ENCODE results near the gene ELAVL4.

ELAVL4 gene

GRCh38 chr1:50175719-50176639 is 67.3 kb downstream of the ELAVL4 start:
- Histone ChIP-seq H3K79me2 (ENCODE audit: insufficient read depth, low read length) (no peaks in the 10 kb centered on the region), H2AFZ (ENCODE audit: low read depth, low read length) (no peak overlapping the region), H4K20me1 (ENCODE audit: insufficient read depth, low read length) (no peaks in the 10 kb centered on the region), H3K27me3 (ENCODE audit: insufficient read depth, low read length, poor library complexity) (peaks cover 6% of the 10 kb centered on the region), H3K9me3 (ENCODE audit: insufficient read depth, low read length, severe bottlenecking) (no peaks in the 10 kb centered on the region), H3K9ac (ENCODE audit: low read depth, low read length) (no peak overlapping the region), H3K4me1 (ENCODE audit: insufficient read depth, low read length) (no peaks in the 10 kb centered on the region), H3K36me3 (ENCODE audit: insufficient read depth, low read length) (no peaks in the 10 kb centered on the region), H3K4me2 (ENCODE audit: insufficient read depth, low read length) (no peak overlapping the region), H3K27ac (ENCODE audit: low read length) (no peak overlapping the region), H3K4me3 (ENCODE audit: low read depth in 1 of 2, low read length in 2 of 2) (no peak overlapping the region)
- no peak for DNase-seq
- ATAC-seq (ENCODE audit: insufficient read depth, low read depth) = no peak
- TF ChIP-seq EZH2 (IDR thresholded peaks at IDR 0.05; ENCODE audit: borderline replicate concordance, low read depth, low read length, severe bottlenecking) = no peak
- TF ChIP-seq CTCF (IDR thresholded peaks at IDR 0.05; ENCODE audit: borderline replicate concordance, extremely low read depth, low read length, poor library complexity, severe bottlenecking) = no peak

- Histone ChIP-seq H3K9me3 (ENCODE audit: insufficient read depth, low read length, severe bottlenecking) (no peaks in the 10 kb centered on the region), H3K4me3 (ENCODE audit: low read depth in 1 of 2, low read length in 2 of 2) (no peak overlapping the region), H3K4me1 (ENCODE audit: insufficient read depth, low read length) (no peaks in the 10 kb centered on the region), H3K9ac (ENCODE audit: low read depth, low read length) (no peak overlapping the region), H3K79me2 (ENCODE audit: insufficient read depth, low read length) (no peaks in the 10 kb centered on the region), H3K4me2 (ENCODE audit: insufficient read depth, low read length) (no peak overlapping the region), H2AFZ (ENCODE audit: low read depth, low read length) (no peak overlapping the region), H3K36me3 (ENCODE audit: insufficient read depth, low read length) (no peaks in the 10 kb centered on the region), H4K20me1 (ENCODE audit: insufficient read depth, low read length) (no peaks in the 10 kb centered on the region), H3K27ac (ENCODE audit: low read length) (no peak overlapping the region), H3K27me3 (ENCODE audit: insufficient read depth, low read length, poor library complexity) (peaks cover 6% of the 10 kb centered on the region)
- TF ChIP-seq EZH2 (IDR thresholded peaks at IDR 0.05; ENCODE audit: borderline replicate concordance, low read depth, low read length, severe bottlenecking) = no peak
- no peak for TF ChIP-seq CTCF (IDR thresholded peaks at IDR 0.05; ENCODE audit: borderline replicate concordance, extremely low read depth, low read length, poor library complexity, severe bottlenecking)
- no peak for ATAC-seq (ENCODE audit: insufficient read depth, low read depth)
- no peak for DNase-seq
Measured at GRCh38 chr1:50177994-50178393, 69.3 kb downstream of the ELAVL4 start.

DNA sequence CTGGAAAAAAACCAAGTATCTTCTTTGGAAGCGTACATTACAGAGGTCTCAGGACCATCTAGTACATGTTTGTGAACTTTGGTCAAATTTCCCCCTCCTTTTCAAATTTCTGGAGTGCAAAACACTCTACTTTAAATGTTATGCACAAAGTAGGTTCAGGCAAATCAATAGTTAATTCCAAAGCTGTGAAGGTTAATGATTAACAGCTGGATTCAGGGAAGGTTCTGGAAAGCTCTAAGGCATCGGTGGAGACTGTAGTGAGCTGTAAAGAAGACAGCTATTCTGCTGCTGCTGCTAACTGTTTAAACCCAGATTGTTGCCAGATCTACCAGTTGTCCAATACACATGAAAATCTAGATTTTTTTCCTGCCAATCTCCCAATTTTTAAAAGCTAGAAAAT is 70.9 kb downstream of the ELAVL4 start:
- Histone ChIP-seq H3K9me3 (ENCODE audit: insufficient read depth, low read length, severe bottlenecking) (no peaks in the 10 kb centered on the region), H3K27me3 (ENCODE audit: insufficient read depth, low read length, poor library complexity) (no peaks in the 10 kb centered on the region), H3K4me3 (ENCODE audit: low read depth in 1 of 2, low read length in 2 of 2) (no peak overlapping the region), H3K4me2 (ENCODE audit: insufficient read depth, low read length) (no peak overlapping the region), H3K4me1 (ENCODE audit: insufficient read depth, low read length) (no peaks in the 10 kb centered on the region), H3K27ac (ENCODE audit: low read length) (no peak overlapping the region), H4K20me1 (ENCODE audit: insufficient read depth, low read length) (no peaks in the 10 kb centered on the region), H3K36me3 (ENCODE audit: insufficient read depth, low read length) (no peaks in the 10 kb centered on the region), H2AFZ (ENCODE audit: low read depth, low read length) (no peak overlapping the region), H3K79me2 (ENCODE audit: insufficient read depth, low read length) (no peaks in the 10 kb centered on the region), H3K9ac (ENCODE audit: low read depth, low read length) (no peak overlapping the region)
- no peak for DNase-seq
- ATAC-seq (ENCODE audit: insufficient read depth, low read depth) = no peak
- TF ChIP-seq EZH2 (IDR thresholded peaks at IDR 0.05; ENCODE audit: borderline replicate concordance, low read depth, low read length, severe bottlenecking) (no peak), CTCF (IDR thresholded peaks at IDR 0.05; ENCODE audit: borderline replicate concordance, extremely low read depth, low read length, poor library complexity, severe bottlenecking) (no peak)
